ENCODE results near the gene AGAP3.
"Not testable (repeated sequence)": the region's sequence is repeated elsewhere in the genome, so short reads cannot be mapped to it uniquely, and the experiment has no call there.

Gene AGAP3

DNA sequence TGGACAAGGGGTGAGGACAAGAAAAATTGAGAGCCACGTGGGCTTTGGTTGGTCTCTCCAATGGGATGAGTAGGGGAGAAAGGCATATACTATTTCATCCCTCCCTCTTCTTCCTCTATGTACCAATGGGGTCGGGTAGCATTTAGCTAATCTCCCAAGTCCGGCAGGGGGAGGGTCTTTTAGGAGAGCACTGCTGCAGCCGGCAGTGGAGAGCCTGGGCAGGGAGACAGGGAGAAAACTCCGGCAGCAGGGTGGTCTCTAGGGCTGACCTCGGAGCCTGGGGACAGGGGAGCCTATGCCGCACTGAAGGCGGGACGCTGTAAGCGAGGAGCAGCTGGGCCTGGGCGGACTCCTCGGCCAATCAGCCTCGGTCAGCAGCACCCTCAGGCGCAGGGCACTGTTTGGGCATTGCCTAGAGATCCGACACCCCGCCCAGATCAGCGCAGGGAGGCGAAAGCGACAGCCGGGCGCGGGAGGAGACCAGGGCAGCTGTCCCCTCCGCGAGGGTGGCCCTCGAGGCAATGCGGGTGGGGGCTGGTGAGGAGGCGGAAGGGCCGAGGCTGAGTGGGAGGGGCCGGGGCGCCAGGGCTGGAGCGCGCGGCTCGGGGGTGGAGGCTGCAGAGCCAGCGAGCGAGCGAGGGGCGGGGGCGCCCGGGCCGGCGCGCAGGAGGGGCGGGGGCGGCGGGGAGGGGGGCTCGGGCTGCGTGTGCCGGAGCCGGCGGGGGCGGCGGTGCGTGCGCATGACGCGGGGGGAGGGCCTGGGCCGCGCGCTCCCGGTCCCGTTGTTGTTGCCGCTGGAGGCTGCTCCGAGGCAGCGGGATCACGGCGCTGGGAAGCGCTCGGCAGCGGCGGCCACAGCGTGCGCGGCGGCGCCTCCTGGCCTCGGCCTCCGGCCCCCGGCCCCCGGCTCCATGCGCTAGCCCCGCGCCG is at the start of gene AGAP3:
Gene AGAP3 (plus strand): TSS at position 785 of the 930 bp plus-strand sequence. CDS start 267 bp downstream, outside the sequence.
- peak; percentile 45 for DNase-seq

- DNase-seq = peak; percentile 42
Measured at GRCh38 chr7:151038951-151039849, 47.1 kb upstream of the AGAP3 start.

- DNase-seq = no peak
Measured at GRCh38 chr7:151039850-151040548, 46.3 kb upstream of the AGAP3 start.

- no peak for DNase-seq
Measured at GRCh38 chr7:151040616-151041375, 45.5 kb upstream of the AGAP3 start.

- DNase-seq = not testable (repeated sequence)
Measured at GRCh38 chr7:151043449-151043848, 42.8 kb upstream of the AGAP3 start.

DNA sequence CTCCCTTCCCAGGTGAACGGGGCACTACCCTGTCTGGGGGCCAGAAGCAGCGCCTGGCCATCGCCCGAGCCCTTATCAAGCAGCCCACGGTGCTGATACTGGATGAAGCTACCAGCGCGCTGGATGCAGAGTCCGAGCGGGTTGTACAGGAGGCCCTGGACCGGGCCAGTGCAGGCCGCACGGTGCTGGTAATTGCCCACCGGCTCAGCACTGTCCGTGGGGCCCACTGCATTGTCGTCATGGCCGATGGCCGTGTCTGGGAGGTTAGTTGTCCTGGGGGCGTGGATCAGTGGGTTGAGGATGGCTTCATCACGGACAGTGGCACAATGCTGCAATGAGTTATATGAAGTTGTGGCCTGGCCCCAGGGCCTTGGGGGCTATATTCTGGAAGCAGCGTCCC is 42.3 kb upstream of the AGAP3 start:
- no peak for DNase-seq

DNA sequence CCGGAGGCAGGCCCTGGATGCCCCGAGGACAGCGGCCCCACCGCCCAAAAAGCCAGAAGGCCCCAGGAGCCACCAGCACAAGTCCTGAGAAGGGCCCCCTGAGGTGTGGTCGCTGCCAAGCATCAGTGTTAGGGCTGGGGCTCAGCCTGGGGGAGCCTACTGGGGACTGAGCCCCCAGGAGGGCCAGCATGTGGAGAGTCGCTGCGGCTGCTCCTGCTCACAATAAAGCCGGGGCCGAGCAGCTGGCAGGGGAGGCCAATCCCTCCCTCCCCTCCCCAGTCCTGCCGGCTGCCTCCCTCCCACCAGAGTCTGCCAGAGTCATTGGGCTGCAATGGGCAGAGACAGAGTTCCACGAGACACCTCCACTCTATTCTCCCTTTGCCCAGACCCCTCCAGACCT is 41.0 kb upstream of the AGAP3 start:
- DNase-seq = no peak

- no peak for DNase-seq
Measured at GRCh38 chr7:151045967-151046366, 40.3 kb upstream of the AGAP3 start.

GRCh38 chr7:151046603-151047573 is 39.4 kb upstream of the AGAP3 start:
- DNase-seq = no peak

GRCh38 chr7:151047976-151048815 is 38.1 kb upstream of the AGAP3 start, which contains the start of gene ASIC3:
TSS of gene ASIC3 (plus strand) at chr7:151048531. CDS start at chr7:151048886, 355 bp downstream.
- no peak for DNase-seq

DNA sequence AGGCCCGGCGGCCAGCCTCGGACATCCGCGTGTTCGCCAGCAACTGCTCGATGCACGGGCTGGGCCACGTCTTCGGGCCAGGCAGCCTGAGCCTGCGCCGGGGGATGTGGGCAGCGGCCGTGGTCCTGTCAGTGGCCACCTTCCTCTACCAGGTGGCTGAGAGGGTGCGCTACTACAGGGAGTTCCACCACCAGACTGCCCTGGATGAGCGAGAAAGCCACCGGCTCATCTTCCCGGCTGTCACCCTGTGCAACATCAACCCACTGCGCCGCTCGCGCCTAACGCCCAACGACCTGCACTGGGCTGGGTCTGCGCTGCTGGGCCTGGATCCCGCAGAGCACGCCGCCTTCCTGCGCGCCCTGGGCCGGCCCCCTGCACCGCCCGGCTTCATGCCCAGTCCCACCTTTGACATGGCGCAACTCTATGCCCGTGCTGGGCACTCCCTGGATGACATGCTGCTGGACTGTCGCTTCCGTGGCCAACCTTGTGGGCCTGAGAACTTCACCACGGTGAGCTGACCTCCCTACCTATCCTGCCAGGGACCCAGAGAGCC is 37.3 kb upstream of the AGAP3 start:
- no peak for DNase-seq

GRCh38 chr7:151051108-151051507 is 35.2 kb upstream of the AGAP3 start:
- DNase-seq = peak; percentile 52

DNA sequence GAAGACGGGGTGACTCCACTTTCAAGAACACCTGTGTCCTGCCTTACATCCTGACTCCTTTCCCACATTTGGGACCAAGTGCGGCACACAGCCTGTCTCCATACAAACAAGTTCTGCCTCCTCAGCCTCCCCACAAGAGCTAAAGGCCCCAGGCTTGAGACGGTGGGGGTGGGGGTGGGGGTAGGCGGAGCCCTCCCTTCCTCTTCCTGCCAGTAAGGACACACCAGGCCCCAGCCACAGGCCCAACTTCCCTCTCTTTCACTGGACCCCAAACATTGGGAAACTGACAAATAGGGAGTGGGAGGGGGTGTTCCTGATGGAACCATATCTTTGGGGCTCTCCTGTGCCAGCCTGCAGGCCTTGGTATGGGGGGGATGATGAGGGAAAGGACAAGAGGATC is 33.2 kb upstream of the AGAP3 start:
- no peak for DNase-seq

DNA sequence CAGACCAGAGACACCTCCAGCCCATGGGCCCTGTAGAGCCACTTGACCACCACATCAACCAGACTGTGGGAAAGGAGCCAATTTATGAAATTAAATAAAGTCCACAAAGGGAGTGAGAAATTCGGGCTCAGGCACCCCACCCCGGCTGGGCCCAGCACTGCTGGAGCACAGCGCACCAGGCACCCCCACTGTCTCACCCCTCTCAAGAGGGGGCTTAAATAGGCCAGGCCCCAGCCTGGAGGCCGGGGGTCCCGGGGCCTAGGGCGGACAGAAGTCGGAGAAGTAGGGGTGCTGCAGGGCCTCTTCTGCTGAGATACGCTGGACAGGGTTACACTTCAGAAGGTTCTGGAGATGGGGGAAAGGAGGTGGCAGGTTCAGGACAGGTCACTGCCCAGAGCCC is 32.5 kb upstream of the AGAP3 start:
- no peak for DNase-seq

- DNase-seq = no peak
Measured at GRCh38 chr7:151056283-151056665, 30.0 kb upstream of the AGAP3 start.

GRCh38 chr7:151056666-151057505 is 29.4 kb upstream of the AGAP3 start:
- no peak for DNase-seq

DNA sequence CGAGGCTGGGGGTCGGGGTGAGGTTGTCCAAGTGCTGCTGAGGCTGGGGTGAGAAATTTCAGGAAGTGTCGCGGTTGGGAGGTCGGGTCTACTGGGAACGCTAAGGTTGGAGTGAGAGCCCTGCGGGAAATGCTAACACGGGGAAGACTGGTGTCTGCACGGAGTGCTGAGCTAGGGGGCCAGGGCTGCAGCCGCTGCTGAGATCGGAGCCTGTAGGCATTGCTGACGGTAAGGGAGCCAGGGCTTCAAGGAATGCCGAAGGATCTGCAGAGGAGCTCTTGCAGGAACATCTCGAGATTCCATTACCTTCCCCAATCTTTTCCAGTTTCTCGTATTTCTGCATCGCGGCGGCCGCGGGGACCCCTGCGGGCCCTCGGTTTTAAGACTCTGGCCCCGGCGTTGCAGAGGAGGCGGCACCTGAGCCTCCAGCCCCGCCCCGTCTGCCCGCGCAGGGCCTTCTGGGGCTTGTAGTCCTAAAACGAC is 28.7 kb upstream of the AGAP3 start, which contains the start of gene CDK5:
Gene CDK5 (minus strand): TSS at position 392 of the 483 bp plus-strand sequence. CDS start 49 bp downstream, at position 343.
- DNase-seq = no peak

Data from activated CD4-positive, alpha-beta T cell treated with anti-CD3 and anti-CD28 coated beads, Interleukin-2, amount 50 U/mL, for 1 hour (primary cell).